SK-N-MC (cell line): ENCODE measurements around the gene PRSS22.

ENCODE experiments used
- EZH2 ChIP-seq: fragments of 200-600 bp; sonication (generic); IDR thresholded peaks from one replicate; pipeline ENCODE4 v1.6.1; 2017; ENCODE audit warnings: antibody characterized with exemption
- POLR2AphosphoS5 ChIP-seq: IDR thresholded peaks from 2 replicates; pipeline ENCODE4 v1.6.1; 2012; ENCODE audit warnings: mild to moderate bottlenecking, low read depth, low read length, borderline replicate concordance

DNA sequence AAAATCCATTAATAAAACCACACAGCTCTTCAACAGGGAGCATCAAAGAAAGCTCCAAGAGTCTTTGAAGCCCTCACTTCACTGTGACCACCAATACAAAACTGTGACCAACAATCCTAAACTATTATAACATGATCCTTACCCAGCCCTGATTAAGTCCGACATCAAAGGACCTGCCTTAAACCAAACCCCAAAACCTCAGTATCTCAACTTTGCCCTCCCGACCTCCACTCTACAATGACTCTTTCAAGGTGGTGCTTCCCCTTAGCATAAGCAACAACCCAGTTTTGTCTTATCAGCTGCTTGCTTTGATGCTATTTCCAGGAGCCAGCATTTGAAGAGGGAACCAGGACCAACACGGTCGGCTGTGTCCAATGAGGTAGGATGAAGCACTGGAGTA is 8.5 kb upstream of the PRSS22 start:
- TF ChIP-seq POLR2AphosphoS5 (no peak), EZH2 (no peak)
